Right lobe of liver (tissue), 6 donors: ENCODE results near the gene TSPOAP1. TPM values are rescaled to one million over a fixed set of nuclear protein-coding genes. Genes with fewer than 3 reads are reported as not detected.

ENCODE experiments used
- ATAC-seq, 4 donors: fragments of 200-7000 bp; cut with Tn5 transposase; one replicate each; pipeline ENCODE4 v1.9.1; 2020; ENCODE audit warnings: mild to moderate bottlenecking in 4 of 4, moderate library complexity in 4 of 4
- DNase-seq, 3 donors: peaks; one replicate each; pipeline ENCODE4 v3.0.0-alpha.2; 2020
- H3K27ac ChIP-seq, 3 donors: fragments of 200-600 bp; one replicate each; pipeline ENCODE4 v1.8.0; 2022
- H3K27me3 ChIP-seq, 2 donors: fragments of 200-600 bp; one replicate each; pipeline ENCODE4 v1.8.0; 2022
- H3K36me3 ChIP-seq, 4 donors: fragments of 200-600 bp; sonication (generic) in 1 of 4; one replicate each; pipeline versions ENCODE4 v1.5.1 to v1.8.0; 2017 to 2022; ENCODE audit warnings: control low read depth in 1 of 4
- H3K4me1 ChIP-seq, 4 donors: fragments of 200-600 bp; sonication (generic) in 1 of 4; one replicate each; pipeline versions ENCODE4 v1.5.1 to v1.8.0; 2017 to 2022; ENCODE audit warnings: control low read depth in 1 of 4
- H3K4me3 ChIP-seq, 3 donors: fragments of 200-600 bp; one replicate each; pipeline ENCODE4 v1.8.0; 2022
- H3K9me3 ChIP-seq, 4 donors: fragments of 200-600 bp; sonication (generic) in 1 of 4; one replicate each; pipeline versions ENCODE4 v1.5.1 to v1.8.0; 2017 to 2022; ENCODE audit warnings: control low read depth in 1 of 4
- CTCF ChIP-seq, 4 donors: fragments of 200-600 bp in 3 of 4; fragments of 450-650 bp in 1 of 4; IDR thresholded peaks; one replicate each; pipeline versions ENCODE4 v1.5.1 to v1.8.0; 2016 to 2022; ENCODE audit warnings: antibody characterized with exemption in 4 of 4, mild to moderate bottlenecking in 2 of 4
- POLR2A ChIP-seq: fragments of 450-650 bp; IDR thresholded peaks from one replicate; pipeline ENCODE4 v1.6.1; 2017; ENCODE audit warnings: antibody characterized with exemption, mild to moderate bottlenecking
- WGBS: methylation state at CpG from one replicate; pipeline ENCODE4 v1.1.6; 2018; ENCODE audit warnings: low coverage, low lambda C conversion rate; ENCODE audit not compliant: insufficient coverage; ENCODE audit errors: missing lambda C conversion rate; 5-methylcytosine and 5-hydroxymethylcytosine counted together
- intact Hi-C, 2 donors: fragments of 100-400 bp; cut with DNase I; formaldehyde crosslinking; loops; one replicate each; pipeline versions ENCODE4 v1.11.2 to v1.14.1; 2022
- total RNA-seq, 6 experiments: library from RNA; depleted of rRNA in 2 of 6; stranded (reverse); fragments of >200 nt in 2 of 6; fragmentation: NEBNext Ultra II Directional in 3 of 6; extraction: Animal tissue kit (Norgen Biotek cat#: 25700) in 3 of 6; gene quantifications; one replicate each; pipeline versions ENCODE4 v1.1.0 to v1.2.4, GENCODE V29; 2016 to 2023
- donor health status: DM: no; HTN: yes; CAD: no.
- donor health status: DM: no; HTN: no; CAD: no.
- donor health status: DM: no; HTN: no; CAD: no.
- donor health status: DM: no; HTN: yes; CAD: no.
- donor health status: DM: no; HTN: yes; CAD: no.

The TSPOAP1 gene
- total RNA-seq, 6 experiments from 2014 or later = 0.87 to 8.3 (median 3.8) TPM

- Histone ChIP-seq H3K9me3 (no peaks in the 10 kb centered on the region), H3K27me3 (no peaks in the 10 kb centered on the region), H3K36me3 (peaks cover 0 to 24% (median 6%) of the 10 kb centered on the region in 4 donors), H3K4me1 (peaks cover 0 to 17% (median 3%) of the 10 kb centered on the region in 4 donors), H3K4me3 (no peak overlapping the region), H3K27ac (no peak overlapping the region)
- no peak for DNase-seq
- intact Hi-C loops = no loop called here
- WGBS = 73% methylated on average over 2 of the region's 5 CpGs
- peak; percentile 7 to 42 (median 15) for ATAC-seq
- TF ChIP-seq POLR2A (no peak), CTCF (IDR thresholded peaks at IDR 0.05) (no peak)
These were observed 31.9 kb upstream of the TSPOAP1 start for GRCh38 chr17:58360296-58361063.

DNA sequence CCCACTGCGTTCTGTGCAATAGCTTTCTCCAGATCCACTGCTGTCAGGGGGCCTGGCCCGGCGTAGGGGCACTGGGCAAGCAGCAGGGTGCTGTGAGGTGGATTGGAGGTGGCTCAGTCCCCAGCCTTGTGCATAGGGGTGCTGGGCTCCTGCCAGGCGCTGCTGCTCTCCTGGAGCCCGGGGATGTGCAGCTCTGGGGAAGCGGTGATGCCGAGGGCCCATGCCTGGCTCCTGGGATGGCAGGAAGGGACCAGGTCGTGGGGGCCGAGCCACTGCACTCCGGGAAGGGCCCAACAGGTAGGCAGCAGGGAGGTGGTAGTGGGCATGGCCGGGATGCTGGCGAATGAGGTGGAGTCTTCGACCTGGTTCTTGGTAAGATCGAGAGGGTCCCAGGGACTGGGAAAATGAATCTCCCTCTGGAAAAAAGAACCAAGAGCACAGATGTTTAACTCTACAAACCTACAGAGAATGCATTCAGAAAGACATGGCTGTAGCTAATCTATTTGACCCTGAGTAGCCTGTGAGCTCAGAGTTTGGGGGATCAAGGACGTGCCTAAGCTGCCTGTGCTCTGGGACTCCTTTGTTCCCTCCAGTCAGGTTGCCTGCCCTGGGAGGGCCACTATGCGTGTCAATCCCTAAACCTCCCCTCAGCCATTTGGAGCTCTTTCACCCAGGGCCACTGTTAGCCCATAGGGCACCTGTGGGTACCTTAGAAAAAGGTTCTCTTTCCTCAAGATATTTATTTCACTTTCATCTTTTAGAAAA, 30.0 kb upstream of the TSPOAP1 start:
- intact Hi-C loops = loop anchor here in 1 of 2 donors (10.0 kb wide), 1 partner anchor 66 kb away; no protein-coding TSS in a partner anchor
- 94% methylated on average over 5 of the region's 16 CpGs for WGBS
- peaks cover 0 to 24% (median 6%) of the 10 kb centered on the region in 4 donors for H3K36me3 ChIP-seq

DNA sequence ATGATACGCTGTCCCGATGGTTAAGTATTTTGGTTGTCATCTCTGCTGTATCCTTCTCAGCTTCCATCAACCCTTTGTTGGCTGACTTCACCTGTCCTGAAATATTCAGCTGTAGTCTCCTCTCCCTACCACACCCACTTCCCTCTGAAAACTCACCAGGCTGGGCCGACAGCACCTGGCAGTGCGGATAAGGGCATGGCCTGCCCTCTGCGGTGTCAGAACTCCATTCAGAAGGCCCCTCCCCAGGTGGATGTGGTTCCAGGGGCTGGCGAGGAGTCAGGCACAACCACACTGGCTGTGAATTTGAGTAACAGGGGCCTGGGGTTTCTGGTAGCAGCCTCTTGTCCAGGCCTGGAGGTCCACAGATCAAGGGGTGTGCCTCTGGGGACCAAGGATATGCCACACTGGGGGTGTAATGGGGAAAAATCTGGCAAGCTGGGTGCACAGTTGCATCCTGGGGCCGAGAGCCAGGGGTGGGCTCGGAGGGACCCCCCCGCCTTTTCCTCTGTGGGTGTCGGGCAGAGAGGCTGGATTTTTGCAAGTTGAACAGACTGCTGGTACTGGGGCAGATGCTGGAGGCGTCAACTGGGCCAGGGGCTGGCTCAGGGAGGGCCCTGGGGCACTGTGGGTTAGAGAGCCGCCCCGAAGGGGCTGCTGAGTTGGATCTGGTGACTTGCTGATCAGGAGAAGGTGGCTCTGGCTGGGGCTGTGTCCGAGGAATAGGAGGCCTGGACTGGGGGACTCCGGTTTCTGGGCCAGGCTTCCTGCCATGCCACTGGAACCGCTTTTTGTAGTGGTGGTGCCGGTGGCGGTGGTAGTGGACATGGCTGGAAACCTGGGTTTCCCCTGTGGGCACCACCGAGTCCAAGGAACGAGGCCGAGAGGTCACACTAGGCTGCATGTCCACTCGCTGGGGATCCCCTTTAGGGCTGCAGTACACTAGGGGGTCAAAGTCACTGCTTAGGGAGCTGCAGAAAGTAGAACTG, 29.0 kb upstream of the TSPOAP1 start:
- Histone ChIP-seq H3K27ac (no peak overlapping the region), H3K9me3 (no peaks in the 10 kb centered on the region), H3K4me1 (peaks cover 0 to 5% (median 0%) of the 10 kb centered on the region in 4 donors), H3K4me3 (no peak overlapping the region), H3K36me3 (peaks cover 0 to 24% (median 6%) of the 10 kb centered on the region in 4 donors), H3K27me3 (no peaks in the 10 kb centered on the region)
- ATAC-seq (no peak), DNase-seq (no peak)
- intact Hi-C loops = loop anchor here in 1 of 2 donors (10.0 kb wide), 1 partner anchor 67 kb away; no protein-coding TSS in a partner anchor
- no peak for TF ChIP-seq CTCF (IDR thresholded peaks at IDR 0.05)
- TF ChIP-seq POLR2A = no peak
- 100% methylated on average over 6 of the region's 22 CpGs for WGBS

More for the DNA sequence above, 30.0 kb upstream of the TSPOAP1 start:
- ATAC-seq (no peak), DNase-seq (no peak)
- Histone ChIP-seq H3K27ac (no peak overlapping the region), H3K4me1 (no peaks in the 10 kb centered on the region), H3K27me3 (no peaks in the 10 kb centered on the region), H3K4me3 (no peak overlapping the region), H3K9me3 (no peaks in the 10 kb centered on the region)
- TF ChIP-seq POLR2A (no peak), CTCF (IDR thresholded peaks at IDR 0.05) (no peak)

DNA sequence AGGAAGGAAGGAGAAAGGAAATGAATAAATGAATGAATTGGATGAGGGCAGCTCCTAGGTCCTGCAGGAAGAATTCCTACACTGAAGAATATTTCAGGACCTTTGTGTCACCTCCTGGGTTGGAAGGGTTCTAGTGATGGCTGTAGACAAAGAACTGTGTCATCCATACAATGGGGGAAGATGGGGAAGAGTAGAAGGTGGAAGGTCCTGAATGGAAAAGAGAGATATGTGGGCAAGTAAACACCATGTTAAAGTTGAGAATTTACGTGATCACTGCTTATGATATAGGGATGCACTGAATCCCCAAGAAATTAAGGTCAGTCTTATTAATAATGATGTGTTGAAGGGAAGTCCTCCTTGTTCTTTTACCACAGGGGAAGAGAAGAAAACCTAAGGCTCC, 27.6 kb upstream of the TSPOAP1 start:
- Histone ChIP-seq H3K27ac (no peak overlapping the region), H3K4me3 (no peak overlapping the region), H3K36me3 (peaks cover 0 to 24% (median 6%) of the 10 kb centered on the region in 4 donors), H3K4me1 (peaks cover 0 to 5% (median 1%) of the 10 kb centered on the region in 4 donors), H3K9me3 (no peaks in the 10 kb centered on the region), H3K27me3 (no peaks in the 10 kb centered on the region)
- no peak for DNase-seq
- ATAC-seq = no peak
- intact Hi-C loops = loop anchor here in 1 of 2 donors (10.0 kb wide), 1 partner anchor 69 kb away; no protein-coding TSS in a partner anchor
- TF ChIP-seq CTCF (IDR thresholded peaks at IDR 0.05) = no peak
- no peak for TF ChIP-seq POLR2A
- WGBS = 73% methylated on average over 1 of the region's 1 CpG
